NCI-H526 treated with DMSO at 0.1 percent for 48 hours (cell line): ENCODE results near the gene RAB32.

Source experiments
- DNase-seq: peaks from one replicate; lab custom pipeline; 2025; lab: John Stamatoyannopoulos, UW

The RAB32 gene

DNA sequence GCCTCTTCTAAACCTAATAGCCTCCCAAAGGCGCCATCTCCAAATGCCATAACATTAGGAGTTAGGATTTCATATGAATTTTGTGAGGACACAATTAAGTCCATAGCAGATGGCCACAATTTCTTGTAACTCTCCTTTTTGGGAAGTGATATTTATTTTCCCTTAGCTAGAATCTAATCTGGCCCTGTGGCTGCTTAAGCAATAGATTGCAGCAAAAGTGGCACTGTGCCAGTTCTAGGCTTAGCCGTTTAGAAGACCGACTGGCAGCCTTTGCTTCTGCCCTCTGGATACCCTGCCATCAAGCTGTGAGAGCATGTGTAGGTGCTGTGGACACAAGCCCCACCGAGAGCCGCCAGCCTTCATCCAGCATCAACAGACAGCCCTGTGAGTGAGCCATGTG lies 39.2 kb downstream of the RAB32 start:
- no peak for DNase-seq

DNA sequence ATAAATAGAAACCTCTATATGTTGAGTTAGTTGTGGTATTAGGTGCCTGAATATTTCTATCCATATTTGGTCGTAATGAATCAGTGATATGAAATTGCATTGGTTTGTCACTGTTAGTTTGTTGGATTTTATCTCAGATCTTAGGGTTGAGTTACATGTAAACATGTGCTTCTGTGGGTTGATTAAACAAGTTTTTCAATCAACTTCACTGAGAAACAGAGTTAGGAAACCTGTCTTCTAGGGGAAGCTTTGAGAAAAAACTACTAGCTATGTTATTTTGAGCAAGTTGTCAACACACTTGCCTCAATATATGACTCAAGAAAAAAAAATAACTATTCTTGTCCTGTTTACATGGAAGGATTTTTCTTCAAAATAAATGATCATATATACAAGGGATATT lies 40.3 kb downstream of the RAB32 start:
- no peak for DNase-seq

GRCh38 chr6:146587459-146587858 lies 43.8 kb downstream of the RAB32 start:
- no peak for DNase-seq

DNA sequence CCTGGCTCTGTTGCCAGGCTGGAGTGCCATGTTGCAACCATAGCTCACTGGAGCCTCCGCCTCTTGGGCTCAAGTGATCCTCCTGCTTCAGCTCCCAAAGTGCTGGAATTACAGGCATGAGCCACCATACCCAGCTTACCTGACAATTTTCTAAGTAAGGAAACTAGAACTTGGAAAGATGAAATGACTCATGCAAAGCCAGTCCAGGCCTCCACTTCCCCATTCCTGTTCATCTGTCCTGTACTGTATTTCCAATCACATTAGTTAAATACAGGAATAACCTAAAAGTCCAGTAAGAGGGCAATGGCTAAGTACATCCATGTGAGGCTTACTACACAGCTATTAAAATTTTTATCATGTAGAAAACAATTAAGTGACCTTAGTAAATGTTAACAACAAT lies 46.9 kb downstream of the RAB32 start:
- no peak for DNase-seq

- DNase-seq, result no peak
Measured at GRCh38 chr6:146592451-146592850, 48.8 kb downstream of the RAB32 start.

GRCh38 chr6:146593986-146594385 lies 50.4 kb downstream of the RAB32 start:
- no peak for DNase-seq

DNA sequence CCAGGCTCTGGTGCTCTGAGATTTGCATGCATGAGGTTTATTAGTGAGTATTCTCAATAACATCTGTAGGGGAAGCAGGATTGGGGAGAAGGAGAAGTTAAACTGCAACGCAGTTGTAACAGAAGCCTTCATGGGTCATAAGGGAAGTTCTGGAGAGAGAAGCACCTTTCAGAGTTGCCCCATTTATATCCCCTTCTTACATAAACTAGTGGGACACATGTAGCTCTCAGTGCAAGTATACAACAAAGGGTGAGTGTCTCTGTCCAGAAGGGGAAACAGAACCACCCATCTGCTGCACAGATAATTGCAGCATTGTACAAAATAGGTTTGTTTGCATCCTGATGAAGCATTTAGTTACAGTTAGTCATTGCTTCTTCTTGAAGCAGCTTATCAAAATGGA lies 50.9 kb downstream of the RAB32 start:
- no peak for DNase-seq

DNA sequence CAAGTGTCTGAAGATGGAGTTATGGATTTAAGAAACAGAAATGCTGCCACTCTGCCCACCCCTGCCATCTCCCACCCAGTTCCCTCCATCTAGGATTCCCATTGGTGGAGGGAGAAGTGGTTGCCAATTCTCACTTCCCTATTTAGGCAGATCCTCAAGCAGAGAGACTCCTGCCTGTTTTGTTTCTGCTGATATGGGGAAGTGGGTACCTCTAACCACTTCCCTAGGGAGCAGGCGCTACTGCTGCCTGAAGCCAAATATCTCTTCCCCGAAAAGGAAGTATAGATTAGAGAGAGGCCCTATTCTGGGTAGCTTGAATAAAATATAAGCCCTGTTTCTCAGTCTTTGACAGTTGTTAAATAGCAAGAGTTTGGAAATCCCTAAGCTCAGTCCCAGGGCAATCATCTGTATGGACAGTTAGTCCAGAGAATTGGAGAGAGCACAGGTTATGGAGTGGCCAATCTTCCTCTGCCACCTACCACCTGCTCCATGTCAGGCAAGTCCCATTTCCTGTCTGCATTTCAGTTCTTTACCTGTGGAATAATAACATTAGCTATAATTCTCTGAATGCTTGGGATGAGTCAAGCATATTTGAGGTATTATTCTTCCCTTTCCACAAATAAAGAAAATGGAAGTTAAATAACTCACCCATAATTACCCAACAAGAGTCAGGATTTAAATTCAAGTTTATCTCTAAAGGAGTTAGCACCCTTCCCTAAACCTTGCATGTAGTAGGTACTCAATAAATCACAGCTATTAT lies 52.5 kb downstream of the RAB32 start:
- DNase-seq, result no peak

- DNase-seq, result no peak
Measured at GRCh38 chr6:146598772-146599405, 55.3 kb downstream of the RAB32 start, which contains the start of gene ADGB. ADGB (plus strand) TSS chr6:146598972; CDS start chr6:146599041, 69 bp downstream.

DNA sequence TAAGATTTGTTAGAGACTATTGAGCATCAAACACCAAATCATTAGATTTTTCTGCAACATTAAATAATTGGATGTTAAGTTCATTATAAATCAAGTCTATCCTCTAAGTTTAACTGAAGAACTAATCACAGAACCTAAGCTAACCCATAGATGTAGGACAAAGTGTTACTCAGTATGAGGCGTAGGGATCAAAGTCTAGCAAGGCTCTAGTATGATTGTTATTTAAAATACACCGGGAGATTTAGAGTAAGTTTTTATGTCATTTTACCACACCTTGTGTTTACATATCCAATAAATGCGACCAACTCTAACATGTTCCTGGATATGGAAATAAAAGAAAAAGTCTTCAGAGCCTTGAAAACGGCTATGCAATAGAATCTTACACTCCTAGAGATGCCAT lies 57.7 kb downstream of the RAB32 start:
- DNase-seq, result no peak

GRCh38 chr6:146602526-146602925 lies 58.9 kb downstream of the RAB32 start:
- no peak for DNase-seq
